Activated CD8-positive, alpha-beta memory T cell treated with anti-CD3 and anti-CD28 coated beads for 24 hours (primary cell): ENCODE data around the gene GVQW3.
"Not testable (repeated sequence)": the region's sequence is repeated elsewhere in the genome, so short reads cannot be mapped to it uniquely, and the experiment has no call there.

Experiments
- DNase-seq: peaks from one replicate; pipeline ENCODE4 v3.0.0-alpha.2; 2020

The GVQW3 gene

GRCh38 chr11:76391021-76391420 is 9.9 kb downstream of the GVQW3 start:
- no peak for DNase-seq

- no peak for DNase-seq
These were observed 10.8 kb downstream of the GVQW3 start for GRCh38 chr11:76391811-76392475.

GRCh38 chr11:76392870-76393269 is 11.7 kb downstream of the GVQW3 start:
- DNase-seq: no peak

DNA sequence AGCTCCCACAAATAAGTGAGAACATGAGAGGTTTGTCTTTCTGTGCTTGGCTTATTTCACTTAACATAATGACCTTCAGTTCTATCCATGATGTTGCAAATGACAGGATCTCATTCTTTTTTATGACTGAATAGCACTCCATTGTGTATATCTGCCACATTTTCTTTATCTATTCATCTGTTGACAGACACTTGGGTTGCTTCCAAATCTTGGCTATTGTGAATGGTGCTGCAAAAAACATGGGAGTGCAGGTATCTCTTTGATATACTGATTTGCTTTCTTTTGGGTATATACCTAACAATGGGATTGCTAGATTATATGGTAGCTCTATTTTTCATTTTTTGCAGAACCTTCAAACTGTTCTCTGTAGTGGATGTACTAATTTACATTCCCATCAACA is 13.3 kb downstream of the GVQW3 start:
- no peak for DNase-seq

DNA sequence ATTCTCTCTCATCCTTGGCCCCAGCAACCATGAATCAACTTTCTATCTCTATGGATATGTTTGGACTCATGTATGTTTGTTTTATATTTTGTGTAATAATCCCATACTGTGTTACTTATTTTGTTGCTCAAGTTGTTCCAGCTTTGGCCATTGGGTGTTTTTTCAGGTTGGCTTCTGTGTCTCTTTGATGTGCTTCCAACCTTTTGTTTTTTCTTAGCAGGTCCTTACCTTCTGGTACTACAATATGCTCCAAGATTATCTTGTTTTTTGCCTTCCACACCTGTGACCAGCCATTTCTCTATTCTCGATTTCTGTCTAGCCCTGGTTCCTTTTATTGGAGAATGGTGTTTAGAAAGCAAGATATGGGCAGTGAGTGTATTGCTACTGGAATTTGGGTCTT is 14.2 kb downstream of the GVQW3 start:
- DNase-seq: no peak

DNA sequence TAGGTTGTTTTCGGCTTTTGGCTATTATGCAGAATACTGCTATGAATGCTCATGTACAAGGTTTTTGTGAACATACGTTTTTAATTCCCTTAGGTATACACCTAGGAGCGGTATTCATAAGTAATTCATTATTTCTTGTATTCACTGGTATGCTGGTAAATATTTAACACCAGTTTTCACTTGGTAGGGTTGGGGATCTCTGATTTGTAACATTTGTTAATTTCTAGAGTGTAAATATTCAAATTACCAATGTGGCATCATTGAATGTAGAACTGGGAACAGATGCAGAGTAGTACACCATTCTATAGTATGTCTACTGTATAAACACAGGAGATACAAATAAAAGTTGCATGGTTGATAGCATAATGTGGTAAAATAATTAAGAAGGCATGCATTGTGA is 16.3 kb downstream of the GVQW3 start:
- DNase-seq: no peak

DNA sequence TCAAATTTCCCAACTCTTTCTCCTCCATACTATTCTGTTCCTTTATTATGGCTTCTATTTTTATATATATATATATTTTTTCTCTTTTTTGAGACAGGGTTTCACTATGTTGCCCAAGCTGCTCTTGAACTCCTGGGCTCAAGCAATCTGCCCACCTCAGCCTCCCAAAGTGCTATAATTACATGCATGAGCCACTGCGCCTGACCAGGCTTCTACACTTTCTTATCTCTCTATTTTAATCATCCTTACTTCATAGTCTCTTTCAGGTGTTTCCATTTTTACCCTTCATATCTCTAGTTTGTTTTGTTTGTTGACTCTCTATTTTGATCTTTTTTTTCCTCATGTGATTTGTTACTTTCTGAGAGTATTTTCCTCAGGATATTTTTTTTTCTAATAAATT is 19.8 kb downstream of the GVQW3 start:
- DNase-seq: no peak

- not testable (repeated sequence) for DNase-seq
These were observed 20.4 kb downstream of the GVQW3 start for GRCh38 chr11:76401484-76401883.

DNA sequence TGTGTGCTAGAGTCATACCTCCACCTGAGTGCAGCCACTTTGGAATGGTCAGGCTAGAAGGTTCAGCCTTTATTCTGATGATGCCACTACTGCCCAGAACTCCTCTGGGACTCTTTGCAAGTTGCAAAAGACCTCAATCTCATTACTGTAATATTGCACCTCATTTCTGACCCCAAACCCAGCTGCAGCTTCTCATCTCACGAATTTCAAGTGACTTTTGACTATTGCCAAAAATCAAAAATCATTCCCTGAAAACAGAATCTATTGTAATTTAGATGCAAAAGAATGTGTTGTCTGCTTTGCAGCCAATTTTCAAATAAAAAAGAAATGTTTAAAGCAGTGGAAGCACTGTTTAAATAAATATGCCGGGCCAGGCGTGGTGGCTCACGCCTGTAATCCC is 25.2 kb downstream of the GVQW3 start:
- DNase-seq: no peak

- DNase-seq: no peak
These were observed 27.2 kb downstream of the GVQW3 start for GRCh38 chr11:76408171-76408965.

GRCh38 chr11:76410851-76411357 is 29.8 kb downstream of the GVQW3 start:
- no peak for DNase-seq

- DNase-seq: no peak
These were observed 34.0 kb downstream of the GVQW3 start for GRCh38 chr11:76415073-76415472.

- no peak for DNase-seq
These were observed 38.8 kb downstream of the GVQW3 start for GRCh38 chr11:76419896-76420295.

GRCh38 chr11:76424379-76424778 is 43.3 kb downstream of the GVQW3 start:
- DNase-seq: no peak

- DNase-seq: no peak
These were observed 43.8 kb downstream of the GVQW3 start for GRCh38 chr11:76424891-76425290.

GRCh38 chr11:76426660-76427059 is 45.5 kb downstream of the GVQW3 start:
- no peak for DNase-seq

- DNase-seq: no peak
These were observed 54.9 kb downstream of the GVQW3 start for GRCh38 chr11:76436020-76436419.

DNA sequence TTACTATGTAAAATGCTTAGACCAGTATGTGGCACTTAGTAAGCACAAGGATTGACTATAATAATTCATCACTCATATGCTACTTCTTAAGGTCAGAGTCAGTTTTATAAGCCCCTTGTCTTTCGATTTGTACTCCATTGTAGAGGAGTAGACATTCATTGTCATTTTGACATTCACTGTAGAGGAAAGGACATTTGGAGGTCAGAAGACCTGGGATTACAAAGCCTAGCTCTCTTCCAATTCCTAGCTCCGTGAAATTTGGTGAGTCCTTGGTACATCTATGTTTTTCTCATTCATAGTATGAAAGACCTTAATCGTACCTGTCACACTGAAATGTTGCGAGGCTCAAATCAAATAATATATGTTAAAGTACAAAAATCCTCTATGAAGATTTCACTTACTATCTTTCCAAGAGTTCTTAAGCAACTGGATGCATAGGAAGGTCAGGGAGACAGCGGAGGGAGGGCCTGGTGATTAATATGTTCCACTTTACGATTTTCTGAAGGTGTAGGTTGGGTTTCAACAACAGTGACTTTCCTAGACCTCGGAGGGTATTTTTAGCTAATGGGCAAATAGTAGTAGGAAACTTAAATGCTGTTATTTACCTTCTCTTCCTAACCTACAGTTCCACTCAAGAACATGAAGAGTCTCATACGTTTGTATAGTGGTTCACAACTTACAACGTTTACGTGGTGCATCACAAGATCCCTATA is 62.3 kb downstream of the GVQW3 start:
- no peak for DNase-seq

DNA sequence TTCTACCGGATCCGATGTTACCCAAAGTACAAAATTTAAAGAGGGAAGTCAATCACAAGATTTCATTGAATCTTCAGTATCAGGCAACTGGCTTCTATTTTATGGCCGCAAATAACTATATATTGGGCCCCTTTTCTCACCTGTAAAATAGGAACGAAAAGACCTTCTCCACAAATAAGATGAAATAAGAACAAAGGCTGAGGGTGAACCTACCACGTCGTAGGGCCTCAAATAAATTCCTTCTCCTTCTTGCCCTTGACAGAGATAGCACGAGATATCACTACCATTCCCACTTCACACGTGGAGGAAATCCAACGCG is 62.9 kb downstream of the GVQW3 start:
- no peak for DNase-seq

DNA sequence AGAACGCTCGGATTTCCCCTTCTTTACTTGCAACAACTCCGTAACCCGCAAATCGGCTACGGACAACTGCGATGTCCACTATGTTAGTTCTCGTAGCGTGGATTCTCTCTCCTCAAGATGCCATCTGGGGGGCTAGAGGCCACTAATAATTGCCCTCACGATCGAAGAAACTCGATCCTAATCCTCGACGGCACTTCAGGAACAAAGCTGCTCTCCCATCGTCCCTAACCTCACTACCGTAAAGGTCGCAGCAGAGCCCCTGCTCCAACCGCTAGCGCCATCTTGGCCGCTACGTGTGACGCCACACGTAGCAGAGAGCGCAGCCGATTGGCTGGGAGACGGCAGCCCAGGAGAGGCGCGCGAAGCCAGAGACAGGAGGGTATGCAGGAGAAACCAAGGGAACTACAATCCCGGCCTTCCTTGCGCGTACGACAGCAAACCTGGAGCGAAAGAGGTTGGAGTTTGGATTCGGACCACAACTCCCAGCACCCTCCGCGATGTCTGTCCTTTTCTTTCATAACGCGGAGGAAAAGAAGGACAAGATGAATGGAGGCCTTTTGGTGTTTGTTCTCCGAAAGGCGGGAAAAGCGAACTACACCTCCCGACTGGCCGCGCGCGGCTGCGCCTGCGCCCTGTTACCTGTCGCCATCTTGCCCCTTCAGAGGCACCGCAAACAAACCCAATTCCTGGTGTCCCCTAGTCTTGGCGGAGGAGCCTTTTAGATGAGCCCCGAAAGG is 63.4 kb downstream of the GVQW3 start, which contains the start of gene EMSY:
EMSY (plus strand) TSS at position 635 of the 737 bp plus-strand sequence. CDS start 1,921 bp downstream, outside the sequence.
- DNase-seq: peak; percentile 93

DNA sequence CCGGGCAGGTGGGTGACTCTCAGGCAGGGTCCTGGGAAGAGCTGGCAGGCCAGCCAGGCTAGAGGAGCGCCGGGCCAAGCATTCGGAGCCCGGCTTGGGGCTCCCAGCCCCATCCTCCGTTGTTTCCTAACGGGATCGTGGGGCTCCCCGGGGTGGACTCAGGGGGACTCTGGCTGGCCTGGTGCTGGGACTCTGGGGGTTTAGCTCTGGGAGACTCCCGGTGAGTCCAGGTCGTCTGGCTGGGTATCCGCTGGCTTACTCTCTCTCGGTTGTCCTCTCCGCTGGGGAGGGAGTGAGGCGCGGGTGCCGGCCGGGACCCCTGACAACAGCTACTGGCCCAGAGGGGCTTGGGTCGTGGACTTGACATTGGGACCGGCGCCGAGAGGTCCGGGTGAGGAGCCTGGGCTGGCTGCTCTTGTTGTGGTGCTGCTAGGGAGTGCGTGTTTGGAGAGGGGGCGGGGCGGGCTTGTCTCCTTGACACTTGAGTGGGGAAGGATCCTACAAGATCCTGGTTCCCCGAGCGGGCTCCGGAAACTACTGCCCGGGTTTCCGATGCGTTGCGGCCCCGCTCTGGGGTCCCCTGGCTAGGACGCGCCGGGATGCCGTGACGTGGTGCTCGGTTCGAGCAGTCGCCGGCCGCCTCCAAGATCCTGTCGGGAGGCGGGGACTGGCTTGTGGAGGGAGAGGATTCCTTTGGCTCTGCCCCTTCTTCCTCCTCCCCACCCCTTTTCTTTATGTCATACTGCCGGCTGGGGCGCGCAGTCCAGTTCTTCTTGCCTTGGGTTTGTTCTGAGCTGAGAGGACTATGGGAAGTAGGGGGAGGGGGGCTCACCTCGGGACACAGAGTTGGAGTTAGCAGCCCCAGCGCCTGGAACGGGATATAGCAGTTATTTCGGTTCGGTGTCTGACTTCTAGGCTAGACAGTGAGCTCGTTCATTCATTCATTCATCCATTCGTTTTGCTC is 64.3 kb downstream of the GVQW3 start:
- peak; percentile 77 for DNase-seq

DNA sequence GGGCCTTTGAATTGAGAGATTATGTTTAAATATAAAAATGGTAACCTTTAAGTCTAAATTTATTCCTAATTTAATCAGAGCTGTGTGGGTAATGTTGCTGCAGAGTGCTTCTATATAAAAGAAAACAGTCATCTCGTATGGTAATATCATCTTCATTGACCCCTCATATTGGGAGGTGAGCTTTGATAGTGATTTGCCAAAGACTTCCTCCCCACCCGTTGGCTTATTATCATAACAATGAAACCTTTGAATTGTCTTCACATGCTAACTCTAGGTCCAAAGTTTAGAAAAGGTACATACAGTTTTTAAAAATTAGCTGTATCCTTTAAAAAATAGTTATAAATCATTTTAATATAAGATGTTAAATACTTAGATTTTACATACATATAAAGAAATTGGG is 67.4 kb downstream of the GVQW3 start:
- DNase-seq: no peak
